ENCODE measurements around the gene ARHGEF28.

ARHGEF28 gene

GRCh38 chr5:73865315-73865714 is 239.3 kb downstream of the ARHGEF28 start:
- no peaks in the 10 kb centered on the region for H3K36me3 ChIP-seq
- H3K4me3 ChIP-seq (ENCODE audit: low read depth in 1 of 2, low read length in 1 of 2) = no peak overlapping the region
- H3K27ac ChIP-seq = no peak overlapping the region
- no peaks in the 10 kb centered on the region for H3K27me3 ChIP-seq
- no peaks in the 10 kb centered on the region for H3K9me3 ChIP-seq
- no peak for TF ChIP-seq CTCF (IDR thresholded peaks at IDR 0.05)
- no peaks in the 10 kb centered on the region for H3K4me1 ChIP-seq (ENCODE audit: control insufficient read depth in 1 of 2, insufficient read depth in 1 of 2, low read depth in 1 of 2, low read length in 1 of 2)

GRCh38 chr5:73867345-73868335 is 241.6 kb downstream of the ARHGEF28 start:
- no peaks in the 10 kb centered on the region for H3K36me3 ChIP-seq
- H3K27ac ChIP-seq = no peak overlapping the region
- no peaks in the 10 kb centered on the region for H3K27me3 ChIP-seq
- no peaks in the 10 kb centered on the region for H3K9me3 ChIP-seq
- H3K4me3 ChIP-seq (ENCODE audit: low read depth in 1 of 2, low read length in 1 of 2) = no peak overlapping the region
- H3K4me1 ChIP-seq (ENCODE audit: control insufficient read depth in 1 of 2, insufficient read depth in 1 of 2, low read depth in 1 of 2, low read length in 1 of 2) = no peaks in the 10 kb centered on the region
- no peak for TF ChIP-seq CTCF (IDR thresholded peaks at IDR 0.05)

GRCh38 chr5:73883646-73884045 is 257.6 kb downstream of the ARHGEF28 start:
- no peak overlapping the region for H3K27ac ChIP-seq
- H3K4me1 ChIP-seq (ENCODE audit: control insufficient read depth in 1 of 2, insufficient read depth in 1 of 2, low read depth in 1 of 2, low read length in 1 of 2) = no peaks in the 10 kb centered on the region
- no peak for TF ChIP-seq CTCF (IDR thresholded peaks at IDR 0.05)
- H3K36me3 ChIP-seq = no peaks in the 10 kb centered on the region
- no peaks in the 10 kb centered on the region for H3K9me3 ChIP-seq
- H3K27me3 ChIP-seq = no peaks in the 10 kb centered on the region
- no peak overlapping the region for H3K4me3 ChIP-seq (ENCODE audit: low read depth in 1 of 2, low read length in 1 of 2)

- H3K27me3 ChIP-seq = no peaks in the 10 kb centered on the region
- no peak overlapping the region for H3K27ac ChIP-seq
- TF ChIP-seq CTCF (IDR thresholded peaks at IDR 0.05) = no peak
- H3K4me3 ChIP-seq (ENCODE audit: low read depth in 1 of 2, low read length in 1 of 2) = no peak overlapping the region
- H3K4me1 ChIP-seq (ENCODE audit: control insufficient read depth in 1 of 2, insufficient read depth in 1 of 2, low read depth in 1 of 2, low read length in 1 of 2) = no peaks in the 10 kb centered on the region
- H3K9me3 ChIP-seq = no peaks in the 10 kb centered on the region
- H3K36me3 ChIP-seq = no peaks in the 10 kb centered on the region
These were observed 261.7 kb downstream of the ARHGEF28 start for GRCh38 chr5:73887688-73888087.

GRCh38 chr5:73890569-73890968 is 264.6 kb downstream of the ARHGEF28 start:
- Histone ChIP-seq H3K9me3 (no peaks in the 10 kb centered on the region), H3K36me3 (no peaks in the 10 kb centered on the region), H3K27me3 (no peaks in the 10 kb centered on the region), H3K4me3 (ENCODE audit: low read depth in 1 of 2, low read length in 1 of 2) (no peak overlapping the region), H3K4me1 (ENCODE audit: control insufficient read depth in 1 of 2, insufficient read depth in 1 of 2, low read depth in 1 of 2, low read length in 1 of 2) (no peaks in the 10 kb centered on the region), H3K27ac (no peak overlapping the region)
- no peak for TF ChIP-seq CTCF (IDR thresholded peaks at IDR 0.05)
